ENCODE measurements around the gene FUZ. TPM values are rescaled to one million over a fixed set of nuclear protein-coding genes. Genes with fewer than 3 reads are reported as not detected.

The FUZ gene
- total RNA-seq, 2 experiments from 2014 or later: 23.1 to 24.2 TPM

GRCh38 chr19:49767967-49768581, 45.0 kb downstream of the FUZ start:
- Mint-ChIP-seq H3K36me3 (ENCODE audit: low read depth) (peaks cover 16% of the 10 kb centered on the region), H3K9me3 (ENCODE audit: insufficient read depth) (no peaks in the 10 kb centered on the region), H3K4me1 (ENCODE audit: low read depth) (peaks cover 45% of the 10 kb centered on the region), H3K4me3 (peak overlapping the region; percentile 96), H3K27me3 (ENCODE audit: low read depth) (no peaks in the 10 kb centered on the region), H3K27ac (peak overlapping the region; percentile 89)
- DNase-seq (no peak), ATAC-seq (no peak)
- ChIA-PET CTCF (interaction anchor here (3.4 kb wide), 1 partner anchor 51 kb away, joined by 26 read pairs; no protein-coding TSS in a partner anchor), POLR2A (interaction anchor here (0.6 to 1.5 kb wide), 4 partner anchors 28 to 298 kb away, joined by 3 to 5 read pairs (median 3); partner anchors contain the start of genes ATF5 and NUP62)

DNA sequence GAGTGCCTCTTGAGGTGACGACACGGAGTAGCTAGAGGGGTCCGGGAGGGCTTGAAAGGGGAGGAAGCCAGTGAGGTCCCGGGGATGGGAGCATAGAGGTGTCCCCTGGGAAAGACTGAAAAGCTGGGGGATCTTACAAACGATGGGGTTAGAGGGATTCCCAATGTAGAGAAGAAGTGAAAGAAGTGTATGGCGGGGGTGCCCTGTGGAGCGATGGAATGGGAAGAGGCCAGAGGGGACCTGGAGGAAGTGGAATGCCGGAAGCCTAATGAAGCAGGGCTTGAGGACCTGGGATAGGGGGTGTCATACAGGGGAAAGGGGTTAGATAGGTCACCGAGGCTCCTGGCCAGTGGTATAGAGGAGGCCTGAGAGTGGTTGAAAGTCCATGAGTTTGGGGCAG, 45.7 kb downstream of the FUZ start:
- H3K9me3 Mint-ChIP-seq (ENCODE audit: insufficient read depth): no peaks in the 10 kb centered on the region
- ATAC-seq (no peak), DNase-seq (no peak)
- H3K4me3 Mint-ChIP-seq: peak overlapping the region; percentile 96
- ChIA-PET CTCF (interaction anchor here (1.1 to 3.4 kb wide), 3 partner anchors 50 to 465 kb away, joined by 3 to 26 read pairs (median 4); no protein-coding TSS in a partner anchor), POLR2A (interaction anchor here (0.6 to 1.5 kb wide), 5 partner anchors 28 to 298 kb away, joined by 3 to 5 read pairs (median 3); partner anchors contain the start of genes ATF5 and NUP62)
- peaks cover 14% of the 10 kb centered on the region for H3K36me3 Mint-ChIP-seq (ENCODE audit: low read depth)
- H3K27ac Mint-ChIP-seq: peak overlapping the region; percentile 89
- no peaks in the 10 kb centered on the region for H3K27me3 Mint-ChIP-seq (ENCODE audit: low read depth)
- peaks cover 45% of the 10 kb centered on the region for H3K4me1 Mint-ChIP-seq (ENCODE audit: low read depth)

- CTCF ChIA-PET: interaction anchor here (1.0 to 3.4 kb wide), 4 partner anchors 50 to 465 kb away, joined by 3 to 26 read pairs (median 4); no protein-coding TSS in a partner anchor
- H3K4me3 Mint-ChIP-seq: peak within 1 kb of the TSS; percentile 96
- peaks cover 14% of the 10 kb centered on the region for H3K36me3 Mint-ChIP-seq (ENCODE audit: low read depth)
- no peaks in the 10 kb centered on the region for H3K27me3 Mint-ChIP-seq (ENCODE audit: low read depth)
- DNase-seq (no peak), ATAC-seq (no peak)
- H3K4me1 Mint-ChIP-seq (ENCODE audit: low read depth): peaks cover 45% of the 10 kb centered on the region
- H3K9me3 Mint-ChIP-seq (ENCODE audit: insufficient read depth): no peaks in the 10 kb centered on the region
- POLR2A ChIA-PET: interaction anchor here (0.6 to 1.5 kb wide), 7 partner anchors 31 to 162 kb away, joined by 3 to 5 read pairs (median 4); partner anchors contain the start of genes ATF5, MED25 and NUP62
- peak within 1 kb of the TSS; percentile 95 for H3K27ac Mint-ChIP-seq
Observed at GRCh38 chr19:49766930-49767299, 46.2 kb downstream of the FUZ start, which contains the start of gene AP2A1. Gene AP2A1 (plus strand): TSS chr19:49767001. CDS start chr19:49767134, 133 bp downstream.

DNA sequence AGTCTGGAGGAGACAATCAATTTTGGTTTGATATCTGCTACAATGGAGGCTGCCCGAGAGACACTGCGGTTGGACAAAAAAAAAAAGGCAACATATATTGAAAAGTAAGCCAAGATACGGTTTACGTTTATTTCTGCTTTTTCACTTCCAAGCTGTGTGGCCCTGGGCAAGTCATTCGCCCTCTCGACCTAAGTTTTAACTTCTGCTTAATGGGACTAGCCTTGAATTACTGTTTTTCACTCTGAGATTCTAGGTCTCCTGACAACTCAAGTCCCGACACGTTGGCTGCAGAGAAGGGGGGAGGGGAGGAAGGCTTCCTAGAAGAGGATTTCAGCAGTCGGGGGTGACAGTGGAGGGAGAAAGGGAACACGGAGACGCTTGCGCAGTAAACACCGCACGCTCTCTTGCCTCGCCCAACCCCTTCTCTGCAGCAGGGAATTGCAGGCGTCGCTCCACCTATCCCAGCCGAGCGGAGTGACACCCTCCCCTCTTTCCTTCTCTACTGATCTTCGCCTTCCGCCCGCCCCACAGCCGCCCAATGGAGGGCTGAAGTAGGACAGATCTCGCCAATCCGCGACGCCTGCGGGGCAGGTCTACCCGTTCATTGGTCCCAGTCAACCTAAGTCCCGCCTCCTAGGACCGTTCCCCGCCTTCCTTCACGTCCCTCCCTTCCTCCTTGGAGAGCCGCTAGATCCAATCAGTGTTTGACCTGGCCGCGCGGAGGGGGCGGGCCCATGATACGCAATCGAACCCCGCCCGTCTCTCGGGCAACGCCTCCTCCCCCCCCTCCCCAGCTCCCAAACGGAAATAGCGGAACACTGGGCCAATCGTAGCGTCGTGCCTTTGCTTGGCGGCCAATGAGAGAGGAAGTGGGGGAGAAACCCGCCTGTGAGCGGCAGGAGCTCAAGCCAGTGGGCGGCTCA, 46.8 kb downstream of the FUZ start:
- DNase-seq: peak; percentile 100
- peaks cover 40% of the 10 kb centered on the region for H3K4me1 Mint-ChIP-seq (ENCODE audit: low read depth)
- peaks cover 10% of the 10 kb centered on the region for H3K36me3 Mint-ChIP-seq (ENCODE audit: low read depth)
- no peaks in the 10 kb centered on the region for H3K27me3 Mint-ChIP-seq (ENCODE audit: low read depth)
- H3K9me3 Mint-ChIP-seq (ENCODE audit: insufficient read depth): no peaks in the 10 kb centered on the region
- ChIA-PET CTCF (interaction anchor here (1.0 to 3.4 kb wide), 4 partner anchors 49 to 464 kb away, joined by 3 to 26 read pairs (median 4); no protein-coding TSS in a partner anchor), POLR2A (interaction anchor here (0.6 to 1.5 kb wide), 7 partner anchors 49 to 163 kb away, joined by 3 to 5 read pairs (median 4); partner anchors contain the start of genes ATF5, MED25 and NUP62)
- H3K4me3 Mint-ChIP-seq: peak overlapping the region; percentile 96
- peak; percentile 94 for ATAC-seq
- H3K27ac Mint-ChIP-seq: peak overlapping the region; percentile 95

DNA sequence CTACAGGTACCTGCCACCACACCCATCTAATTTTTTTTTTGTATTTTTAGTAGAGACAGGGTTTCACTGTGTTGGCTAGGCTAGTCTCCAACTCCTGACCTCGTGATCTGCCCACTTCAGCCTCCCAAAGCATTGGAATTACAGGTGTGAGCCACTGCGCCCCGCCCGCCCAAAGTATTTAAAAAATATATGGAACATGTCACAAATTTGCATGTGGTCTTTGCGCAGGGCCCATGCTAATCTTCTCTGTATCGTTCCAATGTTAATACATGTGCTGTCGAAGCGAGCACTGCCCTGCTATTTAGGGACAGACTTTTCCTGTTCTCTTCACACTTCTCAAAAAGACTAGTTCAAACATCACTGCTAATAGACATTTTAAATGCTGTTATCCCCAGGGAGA, 48.8 kb downstream of the FUZ start:
- DNase-seq (no peak), ATAC-seq (no peak)
- Mint-ChIP-seq H3K4me3 (no peak overlapping the region), H3K27me3 (ENCODE audit: low read depth) (no peaks in the 10 kb centered on the region), H3K9me3 (ENCODE audit: insufficient read depth) (no peaks in the 10 kb centered on the region), H3K4me1 (ENCODE audit: low read depth) (peaks cover 32% of the 10 kb centered on the region), H3K36me3 (ENCODE audit: low read depth) (peaks cover 7% of the 10 kb centered on the region), H3K27ac (no peak overlapping the region)
- ChIA-PET CTCF (no interaction called here), POLR2A (interaction anchor here (1.1 kb wide), 1 partner anchor 46 kb away, joined by 3 read pairs; no protein-coding TSS in a partner anchor)

DNA sequence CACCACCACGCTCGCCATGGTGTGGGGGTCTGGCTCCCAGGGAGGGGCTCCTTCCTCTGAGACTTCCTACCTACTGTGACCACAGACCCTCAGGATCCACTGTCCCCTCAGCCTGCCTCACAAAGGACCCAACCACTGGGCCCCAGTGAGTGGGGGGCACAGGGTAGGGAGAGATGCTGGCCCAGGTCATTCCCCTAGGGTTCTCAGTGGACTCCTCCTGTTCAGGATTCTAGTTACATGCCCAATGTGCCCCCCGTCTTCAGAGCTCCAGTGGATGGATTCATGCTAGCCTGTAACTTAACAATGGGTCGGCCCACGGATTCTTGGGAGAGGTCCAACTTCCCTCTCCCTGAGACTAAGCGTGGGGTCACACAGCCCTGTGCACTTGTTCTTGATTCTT, 49.9 kb downstream of the FUZ start, which contains the start of gene TSKS:
Gene TSKS (minus strand): TSS at position 77 of the 400 bp plus-strand sequence. CDS start 59 bp downstream, at position 18.
- POLR2A ChIA-PET: interaction anchor here (0.6 kb wide), 1 partner anchor 131 kb away, joined by 3 read pairs; no protein-coding TSS in a partner anchor
- H3K36me3 Mint-ChIP-seq (ENCODE audit: low read depth): peaks cover 4% of the 10 kb centered on the region
- peaks cover 23% of the 10 kb centered on the region for H3K4me1 Mint-ChIP-seq (ENCODE audit: low read depth)
- no peaks in the 10 kb centered on the region for H3K9me3 Mint-ChIP-seq (ENCODE audit: insufficient read depth)
- H3K4me3 Mint-ChIP-seq: peak within 1 kb of the TSS; percentile 8
- H3K27me3 Mint-ChIP-seq (ENCODE audit: low read depth): peaks cover 3% of the 10 kb centered on the region
- H3K27ac Mint-ChIP-seq: peak within 1 kb of the TSS; percentile 74
- DNase-seq (no peak), ATAC-seq (no peak)
- CTCF ChIA-PET: interaction anchor here (0.7 kb wide), 1 partner anchor 46 kb away, joined by 3 read pairs; no protein-coding TSS in a partner anchor

DNA sequence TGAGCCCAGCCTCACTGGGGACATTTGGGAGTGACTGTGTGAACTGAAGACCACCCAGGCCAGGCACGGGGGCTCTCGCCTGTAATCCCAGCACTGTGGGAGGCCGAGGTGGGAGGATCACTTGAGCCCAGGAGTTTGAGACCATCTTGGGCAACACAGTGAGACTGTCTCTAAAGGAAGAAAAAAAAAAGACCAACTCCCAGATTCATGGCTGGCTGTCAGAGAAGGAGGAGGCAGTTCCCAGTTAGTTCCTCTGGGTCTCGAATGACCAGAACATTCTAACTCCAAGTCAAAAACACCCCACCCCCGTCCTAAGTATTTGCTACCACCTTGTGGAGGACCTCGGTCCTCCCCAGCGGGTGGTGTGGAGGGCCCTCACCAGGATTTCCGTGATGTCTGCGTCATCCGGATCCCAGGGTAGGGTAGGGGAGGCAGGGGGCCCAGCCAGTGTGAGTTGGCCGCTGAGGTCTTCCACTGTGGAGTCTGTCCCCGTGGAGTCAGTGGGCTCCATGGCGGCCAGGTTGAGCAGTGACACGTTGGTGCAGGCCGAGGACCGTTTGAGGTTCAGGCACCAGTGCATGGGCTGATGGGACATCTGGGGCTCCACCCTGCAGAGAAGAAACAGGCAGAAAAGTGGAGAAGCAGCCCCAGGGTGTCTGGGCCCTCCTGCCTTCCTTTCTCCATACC, 51.3 kb downstream of the FUZ start:
- CTCF ChIA-PET: interaction anchor here (1.5 kb wide), 1 partner anchor 44 kb away, joined by 3 read pairs; no protein-coding TSS in a partner anchor
- H3K9me3 Mint-ChIP-seq (ENCODE audit: insufficient read depth): no peaks in the 10 kb centered on the region
- peaks cover 13% of the 10 kb centered on the region for H3K4me1 Mint-ChIP-seq (ENCODE audit: low read depth)
- no peaks in the 10 kb centered on the region for H3K36me3 Mint-ChIP-seq (ENCODE audit: low read depth)
- ATAC-seq (no peak), DNase-seq (peak; percentile 35)
- peaks cover 3% of the 10 kb centered on the region for H3K27me3 Mint-ChIP-seq (ENCODE audit: low read depth)
- POLR2A ChIA-PET: no interaction called here
- peak overlapping the region; percentile 74 for H3K27ac Mint-ChIP-seq
- peak overlapping the region; percentile 38 for H3K4me3 Mint-ChIP-seq

DNA sequence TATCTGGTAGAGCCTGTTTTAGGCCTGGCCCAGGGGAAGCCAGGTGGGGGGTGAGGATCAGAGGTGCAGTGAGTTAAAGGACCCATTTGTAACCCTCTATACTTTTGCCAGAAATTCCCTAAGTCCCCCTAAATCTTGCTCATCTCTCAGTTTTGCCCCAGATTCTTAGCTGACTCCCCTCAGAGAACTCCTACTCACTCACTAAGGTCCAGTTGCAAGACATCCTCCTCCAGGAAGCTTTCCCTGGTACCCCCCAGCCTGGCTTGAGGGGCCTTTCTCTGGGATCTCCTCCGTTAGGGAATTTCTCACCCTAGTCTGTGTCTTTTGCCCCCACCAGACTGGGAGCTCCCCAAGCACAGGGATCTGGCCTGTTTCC, 51.9 kb downstream of the FUZ start:
- no peaks in the 10 kb centered on the region for H3K36me3 Mint-ChIP-seq (ENCODE audit: low read depth)
- no peaks in the 10 kb centered on the region for H3K9me3 Mint-ChIP-seq (ENCODE audit: insufficient read depth)
- CTCF ChIA-PET: interaction anchor here (1.5 kb wide), 1 partner anchor 44 kb away, joined by 3 read pairs; no protein-coding TSS in a partner anchor

DNA sequence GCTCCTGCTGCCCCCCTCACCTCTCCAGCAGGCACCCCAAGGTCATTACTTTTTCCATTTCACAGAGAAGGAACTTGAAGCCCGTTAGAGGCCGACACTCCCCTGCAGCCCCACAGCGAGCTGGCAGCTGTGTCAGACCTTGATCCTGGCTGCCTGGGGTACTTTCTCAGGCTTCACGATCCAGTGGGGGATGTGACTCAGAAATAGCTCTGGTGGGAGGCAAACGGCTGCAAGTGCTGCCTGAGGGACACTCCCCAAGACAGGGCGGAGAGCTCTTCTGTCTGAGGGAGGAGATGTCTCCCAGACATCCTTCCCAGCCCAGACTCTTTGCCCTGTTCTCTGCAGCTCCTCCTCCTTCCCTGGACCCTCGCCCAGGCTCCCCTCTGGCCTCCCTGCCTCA, 54.8 kb downstream of the FUZ start:
- ChIA-PET POLR2A (no interaction called here), CTCF (no interaction called here)
- Mint-ChIP-seq H3K4me3 (no peak overlapping the region), H3K4me1 (ENCODE audit: low read depth) (no peaks in the 10 kb centered on the region), H3K27me3 (ENCODE audit: low read depth) (peaks cover 3% of the 10 kb centered on the region), H3K9me3 (ENCODE audit: insufficient read depth) (peaks cover 5% of the 10 kb centered on the region), H3K36me3 (ENCODE audit: low read depth) (no peaks in the 10 kb centered on the region), H3K27ac (no peak overlapping the region)
- no peak for DNase-seq
- ATAC-seq: no peak

More for the DNA sequence above, 51.9 kb downstream of the FUZ start:
- Mint-ChIP-seq H3K4me1 (ENCODE audit: low read depth) (peaks cover 11% of the 10 kb centered on the region), H3K4me3 (peak overlapping the region; percentile 38), H3K27me3 (ENCODE audit: low read depth) (peaks cover 3% of the 10 kb centered on the region), H3K27ac (peak overlapping the region; percentile 74)
- DNase-seq (no peak), ATAC-seq (no peak)
- POLR2A ChIA-PET: no interaction called here

All from activated CD8-positive, alpha-beta T cell treated with anti-CD3 and anti-CD28 coated beads, Interleukin-2, amount 10 ng/mL, durations not matched to agents 7 days and 5 days (primary cell).